Fibroblast of the conjunctiva (primary cell): ENCODE measurements around the gene INMT.
"Not testable (repeated sequence)": the region's sequence is repeated elsewhere in the genome, so short reads cannot be mapped to it uniquely, and the experiment has no call there.

Experiments
- DNase-seq: peaks from one replicate; pipeline ENCODE4 v3.0.0-alpha.2; 2010; ENCODE audit warnings: low read depth

The INMT gene

GRCh38 chr7:30751696-30752273, at the start of gene INMT:
Gene INMT, plus strand, starts transcription at chr7:30752135. Its CDS starts 16 bp downstream, at chr7:30752151.
- DNase-seq = no peak

- no peak for DNase-seq
Measured at GRCh38 chr7:30702200-30702599, 49.7 kb upstream of the INMT start.

GRCh38 chr7:30703756-30704155, 48.2 kb upstream of the INMT start:
- no peak for DNase-seq

- no peak for DNase-seq
Measured at GRCh38 chr7:30705008-30705407, 46.9 kb upstream of the INMT start.

- no peak for DNase-seq
Measured at GRCh38 chr7:30705596-30705995, 46.3 kb upstream of the INMT start.

- DNase-seq = no peak
Measured at GRCh38 chr7:30706316-30706715, 45.6 kb upstream of the INMT start.

GRCh38 chr7:30706908-30707307, 45.0 kb upstream of the INMT start:
- DNase-seq = no peak

- DNase-seq = no peak
Measured at GRCh38 chr7:30707391-30708357, 44.3 kb upstream of the INMT start.

- DNase-seq = no peak
Measured at GRCh38 chr7:30708412-30708811, 43.5 kb upstream of the INMT start.

GRCh38 chr7:30708983-30709382, 43.0 kb upstream of the INMT start:
- DNase-seq = no peak

- no peak for DNase-seq
Measured at GRCh38 chr7:30709549-30709948, 42.4 kb upstream of the INMT start.

GRCh38 chr7:30710669-30711068, 41.3 kb upstream of the INMT start:
- DNase-seq = no peak

- DNase-seq = no peak
Measured at GRCh38 chr7:30713392-30713791, 38.5 kb upstream of the INMT start.

- DNase-seq = no peak
Measured at GRCh38 chr7:30714129-30714528, 37.8 kb upstream of the INMT start.

GRCh38 chr7:30717181-30717580, 34.8 kb upstream of the INMT start:
- no peak for DNase-seq

- not testable (repeated sequence) for DNase-seq
Measured at GRCh38 chr7:30719434-30719833, 32.5 kb upstream of the INMT start.

- no peak for DNase-seq
Measured at GRCh38 chr7:30721211-30721610, 30.7 kb upstream of the INMT start.

GRCh38 chr7:30722187-30722586, 29.7 kb upstream of the INMT start:
- no peak for DNase-seq

GRCh38 chr7:30722671-30723070, 29.3 kb upstream of the INMT start:
- no peak for DNase-seq

- no peak for DNase-seq
Measured at GRCh38 chr7:30723776-30724175, 28.2 kb upstream of the INMT start.

- no peak for DNase-seq
Measured at GRCh38 chr7:30726296-30727006, 25.5 kb upstream of the INMT start.

GRCh38 chr7:30727061-30727945, 24.6 kb upstream of the INMT start:
- DNase-seq = no peak
